Measurements from ENCODE around the gene SMARCC1.

SMARCC1 gene

DNA sequence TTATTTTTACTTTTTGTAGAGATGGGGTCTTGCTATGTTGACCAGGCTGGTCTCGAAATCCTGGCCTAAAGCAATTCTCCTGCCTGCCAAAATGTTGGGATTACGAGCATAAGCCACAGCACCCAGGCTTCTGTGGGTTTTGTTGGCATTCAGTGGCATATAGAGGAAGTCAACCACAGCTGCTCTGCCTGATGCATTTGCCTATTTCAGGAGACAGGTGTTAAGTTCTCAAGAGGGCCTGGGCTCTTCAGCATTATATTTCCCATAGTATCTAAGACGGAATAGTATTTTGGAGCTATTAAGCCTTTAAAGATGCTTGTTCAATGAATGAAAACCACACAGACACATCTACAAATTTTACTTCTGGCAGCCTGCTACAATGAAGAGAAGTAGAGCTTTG lies 129.6 kb downstream of the SMARCC1 start:
- H3K4me1 ChIP-seq (ENCODE audit: control insufficient read depth, insufficient read depth, low read length): no peaks in the 10 kb centered on the region
- no peak overlapping the region for H3K27ac ChIP-seq (ENCODE audit: extremely low read depth, low read depth, low read length)
- TF ChIP-seq, protein P1, sequence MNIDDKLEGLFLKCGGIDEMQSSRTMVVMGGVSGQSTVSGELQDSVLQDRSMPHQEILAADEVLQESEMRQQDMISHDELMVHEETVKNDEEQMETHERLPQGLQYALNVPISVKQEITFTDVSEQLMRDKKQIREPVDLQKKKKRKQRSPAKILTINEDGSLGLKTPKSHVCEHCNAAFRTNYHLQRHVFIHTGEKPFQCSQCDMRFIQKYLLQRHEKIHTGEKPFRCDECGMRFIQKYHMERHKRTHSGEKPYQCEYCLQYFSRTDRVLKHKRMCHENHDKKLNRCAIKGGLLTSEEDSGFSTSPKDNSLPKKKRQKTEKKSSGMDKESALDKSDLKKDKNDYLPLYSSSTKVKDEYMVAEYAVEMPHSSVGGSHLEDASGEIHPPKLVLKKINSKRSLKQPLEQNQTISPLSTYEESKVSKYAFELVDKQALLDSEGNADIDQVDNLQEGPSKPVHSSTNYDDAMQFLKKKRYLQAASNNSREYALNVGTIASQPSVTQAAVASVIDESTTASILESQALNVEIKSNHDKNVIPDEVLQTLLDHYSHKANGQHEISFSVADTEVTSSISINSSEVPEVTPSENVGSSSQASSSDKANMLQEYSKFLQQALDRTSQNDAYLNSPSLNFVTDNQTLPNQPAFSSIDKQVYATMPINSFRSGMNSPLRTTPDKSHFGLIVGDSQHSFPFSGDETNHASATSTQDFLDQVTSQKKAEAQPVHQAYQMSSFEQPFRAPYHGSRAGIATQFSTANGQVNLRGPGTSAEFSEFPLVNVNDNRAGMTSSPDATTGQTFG (tag by site-specific recombination; IDR thresholded peaks at IDR 0.05; ENCODE audit: borderline replicate concordance): no peak
- TF ChIP-seq, protein P2, sequence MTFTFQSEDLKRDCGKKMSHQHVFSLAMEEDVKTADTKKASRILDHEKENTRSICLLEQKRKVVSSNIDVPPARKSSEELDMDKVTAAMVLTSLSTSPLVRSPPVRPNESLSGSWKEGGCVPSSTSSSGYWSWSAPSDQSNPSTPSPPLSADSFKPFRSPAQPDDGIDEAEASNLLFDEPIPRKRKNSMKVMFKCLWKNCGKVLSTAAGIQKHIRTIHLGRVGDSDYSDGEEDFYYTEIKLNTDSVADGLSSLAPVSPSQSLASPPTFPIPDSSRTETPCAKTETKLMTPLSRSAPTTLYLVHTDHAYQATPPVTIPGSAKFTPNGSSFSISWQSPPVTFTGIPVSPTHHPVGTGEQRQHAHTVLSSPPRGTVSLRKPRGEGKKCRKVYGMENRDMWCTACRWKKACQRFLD (tag by site-specific recombination; IDR thresholded peaks at IDR 0.05): no peak
- TF ChIP-seq MEIS1 (CRISPR knock-in tag; IDR thresholded peaks at IDR 0.05; ENCODE audit: borderline replicate concordance) (no peak), SCRT2 (tag by site-specific recombination; IDR thresholded peaks at IDR 0.05) (no peak), ZFP3 (tag by site-specific recombination; IDR thresholded peaks at IDR 0.05; ENCODE audit: low read depth) (no peak), GLI2 (tag by site-specific recombination; IDR thresholded peaks at IDR 0.05; ENCODE audit: borderline replicate concordance, low read depth) (no peak), ZNF350 (tag by site-specific recombination; IDR thresholded peaks at IDR 0.05) (no peak), ZNF473 (tag by site-specific recombination; IDR thresholded peaks at IDR 0.05) (no peak), ZNF747 (tag by site-specific recombination; IDR thresholded peaks at IDR 0.05) (no peak), ZNF223 (tag by site-specific recombination; IDR thresholded peaks at IDR 0.05) (no peak), ZNF624 (tag by site-specific recombination; IDR thresholded peaks at IDR 0.05) (no peak)
- TF ChIP-seq, protein P3, sequence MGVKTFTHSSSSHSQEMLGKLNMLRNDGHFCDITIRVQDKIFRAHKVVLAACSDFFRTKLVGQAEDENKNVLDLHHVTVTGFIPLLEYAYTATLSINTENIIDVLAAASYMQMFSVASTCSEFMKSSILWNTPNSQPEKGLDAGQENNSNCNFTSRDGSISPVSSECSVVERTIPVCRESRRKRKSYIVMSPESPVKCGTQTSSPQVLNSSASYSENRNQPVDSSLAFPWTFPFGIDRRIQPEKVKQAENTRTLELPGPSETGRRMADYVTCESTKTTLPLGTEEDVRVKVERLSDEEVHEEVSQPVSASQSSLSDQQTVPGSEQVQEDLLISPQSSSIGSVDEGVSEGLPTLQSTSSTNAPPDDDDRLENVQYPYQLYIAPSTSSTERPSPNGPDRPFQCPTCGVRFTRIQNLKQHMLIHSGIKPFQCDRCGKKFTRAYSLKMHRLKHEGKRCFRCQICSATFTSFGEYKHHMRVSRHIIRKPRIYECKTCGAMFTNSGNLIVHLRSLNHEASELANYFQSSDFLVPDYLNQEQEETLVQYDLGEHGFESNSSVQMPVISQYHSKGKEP (tag by site-specific recombination; IDR thresholded peaks at IDR 0.05): no peak
- H3K9me3 ChIP-seq (ENCODE audit: control insufficient read depth, insufficient read depth, low read depth, low read length): no peaks in the 10 kb centered on the region
- no peak overlapping the region for H3K4me3 ChIP-seq (ENCODE audit: low read depth, low read length)
- CTCF ChIA-PET: interaction anchor here (0.7 kb wide), 1 partner anchor 1155 kb away, joined by 3 read pairs; no protein-coding TSS in a partner anchor
- POLR2A ChIA-PET: interaction anchor here (0.7 kb wide), 1 partner anchor 9 kb away, joined by 6 read pairs; no protein-coding TSS in a partner anchor
- H3K36me3 ChIP-seq (ENCODE audit: control insufficient read depth in 2 of 2, insufficient read depth in 1 of 2, low read length in 2 of 2): peaks cover 0 to 10% of the 10 kb centered on the region in 2 experiments; a peak in 2 of 3 replicates

DNA sequence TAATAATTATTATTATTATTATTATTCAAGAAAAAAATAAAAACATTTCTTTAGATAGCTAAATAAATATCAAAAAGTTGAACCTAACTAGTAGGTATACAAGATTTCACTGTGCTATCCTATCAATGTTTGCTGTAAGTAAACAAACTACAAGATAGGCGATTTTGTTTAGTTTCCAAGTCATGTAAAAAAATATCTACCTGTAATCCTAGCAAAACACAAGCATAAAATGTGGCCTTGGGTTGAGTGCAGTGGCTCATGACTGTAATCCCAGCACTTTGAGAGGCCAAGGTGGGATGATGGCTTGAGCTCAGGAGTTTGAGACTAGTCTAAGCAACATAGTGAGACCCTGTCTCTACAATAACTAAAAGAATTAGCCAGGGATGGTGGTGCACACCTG lies 131.4 kb downstream of the SMARCC1 start:
- Histone ChIP-seq H3K36me3 (ENCODE audit: control insufficient read depth in 2 of 2, insufficient read depth in 1 of 2, low read length in 2 of 2) (peaks cover 0 to 8% of the 10 kb centered on the region in 2 experiments; a peak in 2 of 3 replicates), H3K27ac (ENCODE audit: extremely low read depth, low read depth, low read length) (no peak overlapping the region), H3K9me3 (ENCODE audit: control insufficient read depth, insufficient read depth, low read depth, low read length) (no peaks in the 10 kb centered on the region), H3K4me3 (ENCODE audit: low read depth, low read length) (no peak overlapping the region), H3K4me1 (ENCODE audit: control insufficient read depth, insufficient read depth, low read length) (no peaks in the 10 kb centered on the region)
- CTCF ChIA-PET: no interaction called here
- POLR2A ChIA-PET: no interaction called here
- TF ChIP-seq, protein P4, sequence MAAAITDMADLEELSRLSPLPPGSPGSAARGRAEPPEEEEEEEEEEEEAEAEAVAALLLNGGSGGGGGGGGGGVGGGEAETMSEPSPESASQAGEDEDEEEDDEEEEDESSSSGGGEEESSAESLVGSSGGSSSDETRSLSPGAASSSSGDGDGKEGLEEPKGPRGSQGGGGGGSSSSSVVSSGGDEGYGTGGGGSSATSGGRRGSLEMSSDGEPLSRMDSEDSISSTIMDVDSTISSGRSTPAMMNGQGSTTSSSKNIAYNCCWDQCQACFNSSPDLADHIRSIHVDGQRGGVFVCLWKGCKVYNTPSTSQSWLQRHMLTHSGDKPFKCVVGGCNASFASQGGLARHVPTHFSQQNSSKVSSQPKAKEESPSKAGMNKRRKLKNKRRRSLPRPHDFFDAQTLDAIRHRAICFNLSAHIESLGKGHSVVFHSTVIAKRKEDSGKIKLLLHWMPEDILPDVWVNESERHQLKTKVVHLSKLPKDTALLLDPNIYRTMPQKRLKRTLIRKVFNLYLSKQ (tag by site-specific recombination; IDR thresholded peaks at IDR 0.05; ENCODE audit: borderline replicate concordance): no peak
- TF ChIP-seq ZNF624 (tag by site-specific recombination; IDR thresholded peaks at IDR 0.05): no peak
- TF ChIP-seq, protein P5, sequence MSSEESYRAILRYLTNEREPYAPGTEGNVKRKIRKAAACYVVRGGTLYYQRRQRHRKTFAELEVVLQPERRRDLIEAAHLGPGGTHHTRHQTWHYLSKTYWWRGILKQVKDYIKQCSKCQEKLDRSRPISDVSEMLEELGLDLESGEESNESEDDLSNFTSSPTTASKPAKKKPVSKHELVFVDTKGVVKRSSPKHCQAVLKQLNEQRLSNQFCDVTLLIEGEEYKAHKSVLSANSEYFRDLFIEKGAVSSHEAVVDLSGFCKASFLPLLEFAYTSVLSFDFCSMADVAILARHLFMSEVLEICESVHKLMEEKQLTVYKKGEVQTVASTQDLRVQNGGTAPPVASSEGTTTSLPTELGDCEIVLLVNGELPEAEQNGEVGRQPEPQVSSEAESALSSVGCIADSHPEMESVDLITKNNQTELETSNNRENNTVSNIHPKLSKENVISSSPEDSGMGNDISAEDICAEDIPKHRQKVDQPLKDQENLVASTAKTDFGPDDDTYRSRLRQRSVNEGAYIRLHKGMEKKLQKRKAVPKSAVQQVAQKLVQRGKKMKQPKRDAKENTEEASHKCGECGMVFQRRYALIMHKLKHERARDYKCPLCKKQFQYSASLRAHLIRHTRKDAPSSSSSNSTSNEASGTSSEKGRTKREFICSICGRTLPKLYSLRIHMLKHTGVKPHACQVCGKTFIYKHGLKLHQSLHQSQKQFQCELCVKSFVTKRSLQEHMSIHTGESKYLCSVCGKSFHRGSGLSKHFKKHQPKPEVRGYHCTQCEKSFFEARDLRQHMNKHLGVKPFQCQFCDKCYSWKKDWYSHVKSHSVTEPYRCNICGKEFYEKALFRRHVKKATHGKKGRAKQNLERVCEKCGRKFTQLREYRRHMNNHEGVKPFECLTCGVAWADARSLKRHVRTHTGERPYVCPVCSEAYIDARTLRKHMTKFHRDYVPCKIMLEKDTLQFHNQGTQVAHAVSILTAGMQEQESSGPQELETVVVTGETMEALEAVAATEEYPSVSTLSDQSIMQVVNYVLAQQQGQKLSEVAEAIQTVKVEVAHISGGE (tag by site-specific recombination; conservative IDR thresholded peaks at IDR 0.05; ENCODE audit: low read depth): no peak
- TF ChIP-seq SCRT2 (tag by site-specific recombination; IDR thresholded peaks at IDR 0.05): no peak
- TF ChIP-seq ZNF16 (tag by site-specific recombination; IDR thresholded peaks at IDR 0.05; ENCODE audit: low read depth): no peak
- TF ChIP-seq, protein P6, sequence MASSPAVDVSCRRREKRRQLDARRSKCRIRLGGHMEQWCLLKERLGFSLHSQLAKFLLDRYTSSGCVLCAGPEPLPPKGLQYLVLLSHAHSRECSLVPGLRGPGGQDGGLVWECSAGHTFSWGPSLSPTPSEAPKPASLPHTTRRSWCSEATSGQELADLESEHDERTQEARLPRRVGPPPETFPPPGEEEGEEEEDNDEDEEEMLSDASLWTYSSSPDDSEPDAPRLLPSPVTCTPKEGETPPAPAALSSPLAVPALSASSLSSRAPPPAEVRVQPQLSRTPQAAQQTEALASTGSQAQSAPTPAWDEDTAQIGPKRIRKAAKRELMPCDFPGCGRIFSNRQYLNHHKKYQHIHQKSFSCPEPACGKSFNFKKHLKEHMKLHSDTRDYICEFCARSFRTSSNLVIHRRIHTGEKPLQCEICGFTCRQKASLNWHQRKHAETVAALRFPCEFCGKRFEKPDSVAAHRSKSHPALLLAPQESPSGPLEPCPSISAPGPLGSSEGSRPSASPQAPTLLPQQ (tag by site-specific recombination; IDR thresholded peaks at IDR 0.05): no peak
- TF ChIP-seq ZNF223 (tag by site-specific recombination; IDR thresholded peaks at IDR 0.05): no peak
- TF ChIP-seq ZNF473 (tag by site-specific recombination; IDR thresholded peaks at IDR 0.05): no peak
- no peak for TF ChIP-seq ZNF404 (tag by site-specific recombination; IDR thresholded peaks at IDR 0.05)
- no peak for TF ChIP-seq ZNF266 (tag by site-specific recombination; IDR thresholded peaks at IDR 0.05; ENCODE audit: low read depth)
